NT2/D1 (cell line): ENCODE results near the gene ZDHHC3.
"Not testable (repeated sequence)": the region's sequence is repeated elsewhere in the genome, so short reads cannot be mapped to it uniquely, and the experiment has no call there.

Source experiments
- DNase-seq: peaks from one replicate; pipeline ENCODE4 v3.0.0-alpha.2; 2011; ENCODE audit warnings: low read depth, low spot score
- H3K27me3 ChIP-seq: 2 replicates; pipeline ENCODE4 v1.6.0; 2011; ENCODE audit warnings: mild to moderate bottlenecking; ENCODE audit not compliant: insufficient read length, insufficient read depth
- H3K36me3 ChIP-seq: 2 replicates; pipeline ENCODE4 v1.6.1; 2011; ENCODE audit warnings: mild to moderate bottlenecking, low read length, mixed read lengths; ENCODE audit not compliant: insufficient read depth, insufficient read length
- H3K4me1 ChIP-seq: 2 replicates; pipeline ENCODE4 v1.5.1; 2011; ENCODE audit not compliant: insufficient read depth, insufficient read length
- H3K4me3 ChIP-seq: 2 replicates; pipeline ENCODE4 v1.5.1; 2011; ENCODE audit warnings: low read depth; ENCODE audit not compliant: insufficient read length
- H3K9ac ChIP-seq: 2 replicates; pipeline ENCODE4 v1.6.0; 2011; ENCODE audit warnings: low read depth; ENCODE audit not compliant: insufficient read length
- H3K9me3 ChIP-seq: 2 replicates; pipeline ENCODE4 v1.5.1; 2011; ENCODE audit warnings: mild to moderate bottlenecking, low read length; ENCODE audit not compliant: insufficient read depth
- SUZ12 ChIP-seq: IDR thresholded peaks from 2 replicates; pipeline ENCODE4 v1.6.1; 2011; ENCODE audit not compliant: insufficient read length, insufficient read depth; ENCODE audit errors: extremely low read depth
- YY1 ChIP-seq: IDR thresholded peaks from 2 replicates; pipeline ENCODE4 v1.6.1; 2011; ENCODE audit not compliant: insufficient read length, insufficient read depth
- ZNF274 ChIP-seq: IDR thresholded peaks from 2 replicates; pipeline ENCODE4 v1.6.1; 2011; ENCODE audit warnings: mild to moderate bottlenecking, low read depth, low read length

The ZDHHC3 gene

DNA sequence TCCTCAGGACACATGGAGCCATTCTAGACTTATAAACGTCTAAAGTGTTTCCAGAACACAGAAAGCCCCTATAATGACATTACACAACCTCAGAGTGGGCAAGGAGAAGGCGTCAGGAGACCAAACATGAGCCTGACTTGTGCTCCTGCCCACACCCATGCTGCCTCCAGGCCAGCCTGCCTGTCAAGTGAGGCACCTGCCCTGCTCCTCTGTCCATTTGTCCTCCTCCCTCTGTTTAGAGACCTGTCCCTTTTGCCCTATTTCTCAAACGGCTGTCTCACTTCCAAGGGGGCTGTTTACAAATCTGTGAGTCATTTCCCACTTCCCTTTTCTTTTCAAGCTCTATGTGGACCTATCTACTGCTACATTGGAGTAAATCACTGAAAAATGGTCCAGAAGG is 21.0 kb downstream of the ZDHHC3 start:
- no peak overlapping the region for H3K4me3 ChIP-seq
- peaks cover 56% of the 10 kb centered on the region for H3K36me3 ChIP-seq
- H3K4me1 ChIP-seq: peaks cover 4% of the 10 kb centered on the region
- no peak overlapping the region for H3K9ac ChIP-seq
- no peak for DNase-seq
- no peaks in the 10 kb centered on the region for H3K9me3 ChIP-seq
- H3K27me3 ChIP-seq: no peaks in the 10 kb centered on the region
- TF ChIP-seq SUZ12 (no peak), ZNF274 (no peak), YY1 (no peak)

DNA sequence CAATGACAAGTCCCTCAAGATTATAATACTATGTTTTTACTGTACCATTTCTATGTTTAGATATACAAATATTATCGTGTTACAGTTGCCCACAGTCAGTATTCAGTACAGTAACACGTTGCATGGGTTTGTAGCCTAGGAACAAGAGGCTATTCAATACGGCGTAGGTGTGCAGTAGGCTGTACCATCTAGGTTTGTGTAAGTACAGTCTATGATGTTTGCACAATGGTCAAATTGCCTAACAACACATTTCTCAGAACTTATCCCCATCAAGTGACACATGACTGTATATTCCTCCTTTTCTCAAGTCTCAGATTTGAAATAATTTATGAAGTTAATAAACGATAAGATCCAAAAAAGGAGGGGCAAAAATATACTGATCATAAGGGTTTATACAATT is 21.7 kb downstream of the ZDHHC3 start:
- Histone ChIP-seq H3K9ac (no peak overlapping the region), H3K9me3 (no peaks in the 10 kb centered on the region), H3K36me3 (peaks cover 52% of the 10 kb centered on the region), H3K4me1 (peaks cover 6% of the 10 kb centered on the region), H3K27me3 (no peaks in the 10 kb centered on the region), H3K4me3 (no peak overlapping the region)
- no peak for TF ChIP-seq YY1
- no peak for TF ChIP-seq SUZ12
- no peak for TF ChIP-seq ZNF274
- DNase-seq: no peak

DNA sequence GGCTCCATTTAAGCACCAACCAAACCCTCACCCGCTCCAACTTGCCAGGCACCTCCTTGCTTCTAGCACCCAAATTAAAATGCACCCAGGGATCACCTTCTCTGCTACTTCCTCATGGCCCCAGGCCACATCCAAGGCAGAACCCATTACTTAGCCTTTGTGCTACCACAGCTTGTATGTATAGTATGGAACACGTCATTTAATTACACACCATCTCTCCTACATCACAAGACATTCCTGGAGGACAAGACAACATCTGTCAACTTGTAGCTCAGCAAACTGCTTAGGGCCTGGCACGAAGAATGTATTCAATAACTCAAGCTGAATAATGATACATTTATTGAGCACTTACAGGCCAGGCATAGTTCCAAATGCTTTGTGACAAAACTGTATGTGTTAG is 23.3 kb downstream of the ZDHHC3 start:
- Histone ChIP-seq H3K36me3 (peaks cover 47% of the 10 kb centered on the region), H3K9ac (no peak overlapping the region), H3K4me3 (no peak overlapping the region), H3K4me1 (peaks cover 10% of the 10 kb centered on the region), H3K9me3 (no peaks in the 10 kb centered on the region), H3K27me3 (no peaks in the 10 kb centered on the region)
- no peak for DNase-seq
- TF ChIP-seq ZNF274 (no peak), YY1 (no peak), SUZ12 (no peak)

DNA sequence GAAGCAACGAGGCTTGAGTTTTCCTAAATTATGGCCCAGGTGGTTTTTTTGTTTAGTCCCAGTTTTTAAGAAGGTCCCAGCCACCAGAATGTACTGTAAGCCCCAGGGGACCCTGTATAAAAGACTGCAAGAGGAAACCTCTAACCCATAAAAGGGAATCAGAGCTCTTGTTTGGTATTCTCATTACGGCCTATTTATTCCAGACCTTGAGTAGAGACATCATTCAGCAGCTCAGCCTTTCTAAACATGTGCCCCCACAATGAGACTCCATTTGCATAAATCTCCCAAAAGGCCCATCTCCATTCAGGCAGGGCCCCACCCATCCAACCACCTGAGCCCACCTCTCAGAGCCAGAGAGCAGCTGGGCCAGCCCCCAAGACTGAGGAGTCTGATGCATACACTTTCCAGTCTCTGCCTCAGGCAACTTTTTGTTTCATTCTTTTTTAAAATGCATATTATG is 25.7 kb downstream of the ZDHHC3 start:
- DNase-seq: peak; percentile 75
- no peak for TF ChIP-seq ZNF274
- TF ChIP-seq SUZ12: no peak
- no peak for TF ChIP-seq YY1

DNA sequence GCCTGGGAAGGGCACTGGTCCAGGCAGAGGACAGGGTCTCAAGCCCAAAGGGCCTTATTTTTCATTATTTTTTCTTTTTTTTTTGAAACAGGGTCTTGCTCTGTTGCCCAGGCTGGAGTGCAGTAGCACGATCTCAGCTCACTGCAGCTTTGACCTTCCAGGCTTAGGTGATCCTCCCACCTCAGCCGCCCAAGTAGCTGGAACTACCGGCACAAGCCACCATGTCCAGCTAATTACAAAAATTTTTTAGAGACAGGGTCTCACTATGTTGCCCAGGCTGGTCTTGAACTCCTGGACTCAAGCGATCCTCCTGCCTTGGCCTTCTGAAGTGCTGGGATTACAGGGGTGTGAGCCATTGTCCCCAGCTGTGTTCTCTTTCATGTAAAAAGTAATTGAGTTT is 26.2 kb downstream of the ZDHHC3 start:
- H3K27me3 ChIP-seq, H3K9me3 ChIP-seq, H3K4me3 ChIP-seq, H3K9ac ChIP-seq, DNase-seq: not testable (repeated sequence)
- peaks cover 10% of the 10 kb centered on the region for H3K4me1 ChIP-seq
- peaks cover 40% of the 10 kb centered on the region for H3K36me3 ChIP-seq

More for the DNA sequence above, 25.7 kb downstream of the ZDHHC3 start:
- Histone ChIP-seq H3K4me1 (peaks cover 10% of the 10 kb centered on the region), H3K9ac (no peak overlapping the region), H3K27me3 (no peaks in the 10 kb centered on the region), H3K36me3 (peaks cover 39% of the 10 kb centered on the region), H3K4me3 (no peak overlapping the region), H3K9me3 (no peaks in the 10 kb centered on the region)

DNA sequence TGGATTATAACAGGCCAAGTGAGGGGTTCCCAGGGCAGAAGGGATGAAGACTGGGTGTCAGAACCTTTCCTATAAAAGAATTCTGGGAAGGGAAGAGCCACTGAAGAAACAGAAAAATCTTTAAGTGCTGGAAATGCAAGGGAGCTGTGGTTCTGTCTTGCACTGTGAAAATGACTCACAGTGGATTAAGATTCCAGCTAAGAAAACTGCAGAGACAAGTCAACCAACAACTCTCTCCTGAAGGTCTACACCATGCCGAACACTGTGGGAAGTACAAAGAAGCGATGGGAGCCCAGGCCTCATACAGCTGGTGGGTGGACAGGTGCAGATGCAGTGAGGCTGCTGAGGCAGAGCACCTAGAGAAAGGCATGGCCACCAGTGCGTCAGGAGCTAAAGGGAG is 27.7 kb downstream of the ZDHHC3 start:
- Histone ChIP-seq H3K9me3 (no peaks in the 10 kb centered on the region), H3K9ac (no peak overlapping the region), H3K27me3 (no peaks in the 10 kb centered on the region), H3K4me3 (no peak overlapping the region), H3K4me1 (peaks cover 10% of the 10 kb centered on the region), H3K36me3 (peaks cover 37% of the 10 kb centered on the region)
- TF ChIP-seq SUZ12: no peak
- TF ChIP-seq ZNF274: no peak
- no peak for TF ChIP-seq YY1
- no peak for DNase-seq

DNA sequence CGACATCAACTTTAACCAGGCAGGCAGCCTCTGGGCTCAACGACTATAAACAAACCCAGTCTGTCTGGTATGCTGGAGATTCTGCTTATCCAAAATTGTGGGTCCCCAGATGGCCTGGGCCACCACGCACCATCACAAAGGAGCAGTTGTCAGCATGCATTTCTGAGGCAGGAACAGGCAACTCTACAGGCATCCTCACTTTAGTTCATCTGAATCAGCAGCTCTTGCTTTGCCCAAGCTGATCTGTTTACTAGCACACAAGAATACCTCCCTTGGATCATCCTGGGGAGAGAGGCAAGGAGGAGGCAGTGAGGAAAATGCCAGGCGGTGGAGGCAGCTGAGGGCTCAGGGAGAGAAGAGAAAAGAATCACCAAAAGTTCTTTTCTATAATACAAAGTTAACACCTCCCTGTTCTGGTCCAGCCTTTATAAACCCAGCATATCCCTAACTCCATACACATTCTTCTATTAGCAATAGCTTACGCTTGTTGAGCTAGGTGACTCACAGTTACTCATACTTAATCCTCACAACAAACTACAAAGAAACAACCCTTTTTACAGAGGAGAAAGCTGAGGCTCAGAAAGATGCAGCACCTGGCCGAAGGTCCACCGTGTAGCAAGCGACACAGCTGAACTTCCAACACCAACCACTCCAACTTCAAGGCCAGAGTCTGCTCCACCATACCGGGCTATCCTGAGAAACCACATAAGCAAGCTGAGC is 33.6 kb downstream of the ZDHHC3 start:
- Histone ChIP-seq H3K27me3 (no peaks in the 10 kb centered on the region), H3K36me3 (peaks cover 78% of the 10 kb centered on the region), H3K9ac (no peak overlapping the region), H3K9me3 (no peaks in the 10 kb centered on the region), H3K4me1 (peaks cover 6% of the 10 kb centered on the region), H3K4me3 (no peak overlapping the region)
- TF ChIP-seq ZNF274 (no peak), SUZ12 (no peak), YY1 (no peak)
- no peak for DNase-seq
